ENCODE data around the gene LRP8. TPM values are rescaled to one million over a fixed set of nuclear protein-coding genes. Genes with fewer than 3 reads are reported as not detected.
A peak's percentile ranks its signal among the peaks of the same experiment; 100 is the strongest.

The LRP8 gene
- total and polyA plus RNA-seq, 9 of the 15 experiments (the other 6 are each of a cell fraction or from before 2014, with no cell fraction given), result 7.1 to 56.1 (median 31.3) TPM

GRCh38 chr1:53273526-53273925 lies 54.3 kb downstream of the LRP8 start:
- intact Hi-C loops (cut with micrococcal nuclease), result no loop called here
- FAIRE-seq (peak; percentile 35), DNase-seq (ENCODE audit: extremely low read depth in 1 of 4, low spot score in 3 of 4) (no peak), ATAC-seq (no peak)
- no peak for TF ChIP-seq BACH1 (tag; IDR thresholded peaks at IDR 0.05)
- TF ChIP-seq CTBP1 (IDR thresholded peaks at IDR 0.05; ENCODE audit: borderline replicate concordance), result peak; percentile 40; the same call in 1 of the 2 replicates
- peak; percentile 28; the same call in 1 of the 2 replicates for TF ChIP-seq NFE2 (IDR thresholded peaks at IDR 0.05; ENCODE audit: low read depth)
- no peak for TF ChIP-seq RB1 (IDR thresholded peaks at IDR 0.05; ENCODE audit: low read depth)
- WGBS (ENCODE audit: insufficient coverage, low coverage, missing lambda C conversion rate), result 59% methylated on average over 2 of the region's 2 CpGs
- H3K36me3 ChIP-seq (ENCODE audit: control insufficient read depth, insufficient read depth, low read length), result peaks cover 91% of the 10 kb centered on the region; the same call in 2 of the 3 replicates
- no peak overlapping the region for H3K4me2 ChIP-seq (ENCODE audit: insufficient read depth, low read length)
- in situ Hi-C loops (cut with MboI), result no loop called here
- H3K27ac ChIP-seq (ENCODE audit: extremely low read depth, low read depth, low read length), result no peak overlapping the region
- peaks cover 6% of the 10 kb centered on the region in 2 experiments; a peak in 2 of 5 replicates for H3K4me1 ChIP-seq (replicated peaks in 1 of 2; ENCODE audit: control insufficient read depth in 2 of 2, insufficient read depth in 2 of 2, low read length in 2 of 2)
- no peaks in the 10 kb centered on the region for H3K27me3 ChIP-seq (ENCODE audit: control insufficient read depth in 2 of 2, insufficient read depth in 2 of 2, low read length in 2 of 2)
- H2AFZ ChIP-seq (ENCODE audit: low read depth, low read length), result no peak overlapping the region
- no peak overlapping the region for H3K9ac ChIP-seq (ENCODE audit: insufficient read depth in 1 of 2, low read depth in 2 of 2, low read length in 2 of 2)
- H3K9me1 ChIP-seq (ENCODE audit: control insufficient read depth, insufficient read depth, low read length), result peaks cover 3% of the 10 kb centered on the region
- H3K9me3 ChIP-seq (replicated peaks; ENCODE audit: control insufficient read depth, insufficient read depth, low read depth, low read length), result no peaks in the 10 kb centered on the region
- H4K20me1 ChIP-seq (replicated peaks; ENCODE audit: control insufficient read depth, insufficient read depth, low read length), result 0 out of 2 replicates have a peak, but pooled peaks cover 10% of the 10 kb centered on the region
- CTCF ChIA-PET (ENCODE audit: low intra/inter-chr PET ratio), result no interaction called here
- POLR2A ChIA-PET, result interaction anchor here (0.8 to 1.2 kb wide), 3 partner anchors 10 to 118 kb away, joined by 3 read pairs; no protein-coding TSS in a partner anchor
- H3K79me2 ChIP-seq (ENCODE audit: control insufficient read depth, insufficient read depth, low read length), result no peaks in the 10 kb centered on the region
- no peak overlapping the region for H3K4me3 ChIP-seq
- BruUV-seq (replicated peaks), result no TSS peak

GRCh38 chr1:53272349-53272748 lies 55.5 kb downstream of the LRP8 start:
- Histone ChIP-seq H3K79me2 (ENCODE audit: control insufficient read depth, insufficient read depth, low read length) (no peaks in the 10 kb centered on the region), H3K9ac (ENCODE audit: insufficient read depth in 1 of 2, low read depth in 2 of 2, low read length in 2 of 2) (peak overlapping the region in 1 of 2 experiments; percentile 14; a peak in 1 of 4 replicates), H3K4me3 (no peak overlapping the region), H3K27me3 (ENCODE audit: control insufficient read depth in 2 of 2, insufficient read depth in 2 of 2, low read length in 2 of 2) (no peaks in the 10 kb centered on the region), H2AFZ (ENCODE audit: low read depth, low read length) (no peak overlapping the region), H3K27ac (ENCODE audit: extremely low read depth, low read depth, low read length) (no peak overlapping the region), H3K4me2 (ENCODE audit: insufficient read depth, low read length) (no peak overlapping the region), H3K9me3 (replicated peaks; ENCODE audit: control insufficient read depth, insufficient read depth, low read depth, low read length) (no peaks in the 10 kb centered on the region), H3K4me1 (replicated peaks in 1 of 2; ENCODE audit: control insufficient read depth in 2 of 2, insufficient read depth in 2 of 2, low read length in 2 of 2) (peaks cover 6% of the 10 kb centered on the region in 2 experiments; a peak in 2 of 5 replicates), H4K20me1 (replicated peaks; ENCODE audit: control insufficient read depth, insufficient read depth, low read length) (peaks cover 6% of the 10 kb centered on the region; the same call in 1 of the 2 replicates), H3K36me3 (ENCODE audit: control insufficient read depth, insufficient read depth, low read length) (peaks cover 91% of the 10 kb centered on the region; the same call in 2 of the 3 replicates), H3K9me1 (ENCODE audit: control insufficient read depth, insufficient read depth, low read length) (peaks cover 3% of the 10 kb centered on the region)
- 0 out of 2 replicates have a peak, but pooled peaks have one; percentile 35 for TF ChIP-seq ZNF511 (CRISPR knock-in tag; IDR thresholded peaks at IDR 0.05)
- TF ChIP-seq STAT5B (CRISPR knock-in tag; IDR thresholded peaks at IDR 0.05), result no peak
- intact Hi-C loops (cut with micrococcal nuclease), result no loop called here
- in situ Hi-C loops (cut with MboI), result no loop called here
- no peak for DNase-seq (ENCODE audit: extremely low read depth in 1 of 4, low spot score in 3 of 4)
- no peak for FAIRE-seq
- BruUV-seq (replicated peaks), result no TSS peak
- WGBS (ENCODE audit: insufficient coverage, low coverage, missing lambda C conversion rate), result 90% methylated on average over 4 of the region's 4 CpGs
- ChIA-PET POLR2A (interaction anchor here (0.5 to 1.2 kb wide), 3 partner anchors 22 to 119 kb away, joined by 3 to 4 read pairs (median 3); no protein-coding TSS in a partner anchor), CTCF (ENCODE audit: low intra/inter-chr PET ratio) (no interaction called here)
- ATAC-seq, result no peak

Measured in K562 (cell line).